Stimulated activated CD4-positive, alpha-beta T cell treated with anti-CD3 and anti-CD28 coated beads, TNF-alpha, amount 100 ng/mL, for 24 hours (primary cell): ENCODE results near the gene GNPAT.

Source experiments
- DNase-seq, 3 experiments: peaks; one replicate each; pipeline ENCODE4 v3.0.0-alpha.2; 2020; ENCODE audit warnings: low read depth in 3 of 3

The GNPAT gene

DNA sequence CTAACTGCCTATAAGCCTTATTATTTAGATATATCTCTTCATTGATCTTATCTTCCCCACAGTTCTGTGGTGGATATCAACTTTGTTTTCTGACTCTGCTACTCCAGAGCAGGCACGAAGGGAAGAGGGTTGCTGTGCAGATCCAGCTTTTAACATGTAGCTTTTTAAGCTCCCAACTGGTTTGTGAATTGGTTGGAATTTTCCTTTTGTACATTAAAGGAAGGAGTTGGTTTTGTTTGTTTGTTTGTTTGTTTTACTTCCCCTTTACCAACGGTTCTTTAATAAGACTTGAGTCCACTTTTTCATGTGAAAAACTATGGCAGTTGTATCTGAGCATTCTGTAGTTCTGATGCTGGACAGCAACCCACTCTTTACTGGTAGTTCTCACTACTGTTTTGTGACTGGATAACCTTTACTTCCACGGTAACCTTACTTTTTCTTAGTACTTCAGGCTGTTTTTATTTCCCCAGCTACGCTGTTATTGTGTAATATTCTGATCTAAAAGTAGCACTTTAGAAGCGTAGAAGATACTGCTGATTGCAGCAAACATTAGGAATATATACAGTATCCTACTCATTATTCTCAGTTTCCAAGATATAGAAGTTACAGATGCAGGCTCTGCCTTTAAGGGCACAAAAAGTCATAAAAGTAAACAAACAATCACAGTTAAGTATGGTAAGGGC, 1.6 kb downstream of the GNPAT start:
- no peak for DNase-seq

DNA sequence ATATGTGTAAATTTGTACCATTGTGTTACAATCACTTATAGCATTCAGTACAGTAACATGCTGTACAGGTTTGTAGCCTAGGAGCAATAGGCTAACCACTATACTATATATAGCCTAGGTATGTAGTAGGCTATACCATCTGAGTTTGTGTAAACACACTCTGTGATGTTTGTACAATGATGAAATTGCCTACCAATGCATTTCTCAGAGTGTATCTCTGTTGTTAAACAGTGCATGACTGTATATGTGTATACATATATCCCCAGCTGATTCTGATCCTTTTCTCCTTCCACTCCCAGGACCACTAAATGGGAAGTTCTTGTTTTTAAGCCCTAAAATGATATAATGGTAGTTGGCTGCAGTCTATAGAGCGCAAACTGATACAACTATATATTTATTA, 7.8 kb downstream of the GNPAT start:
- no peak for DNase-seq

DNA sequence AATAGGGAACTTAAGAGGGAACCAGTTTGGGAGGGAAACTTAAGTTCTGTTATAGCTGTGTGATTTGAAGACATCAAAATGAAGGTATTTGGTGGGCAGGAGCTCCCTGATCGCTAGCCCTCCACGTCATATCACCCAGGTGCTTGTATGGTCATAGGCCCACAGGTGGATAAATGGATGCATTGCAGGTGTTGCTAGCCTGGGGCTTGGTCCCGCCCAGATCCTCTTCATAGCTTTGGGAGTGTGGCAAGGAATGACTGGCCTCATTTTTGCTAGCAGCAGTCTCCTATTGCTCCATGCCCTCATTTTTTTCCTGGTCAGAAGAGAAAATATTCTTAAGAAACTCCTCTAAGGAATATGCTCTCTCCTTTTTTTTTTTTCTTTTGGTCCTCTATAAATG, 11.3 kb downstream of the GNPAT start:
- no peak for DNase-seq

DNA sequence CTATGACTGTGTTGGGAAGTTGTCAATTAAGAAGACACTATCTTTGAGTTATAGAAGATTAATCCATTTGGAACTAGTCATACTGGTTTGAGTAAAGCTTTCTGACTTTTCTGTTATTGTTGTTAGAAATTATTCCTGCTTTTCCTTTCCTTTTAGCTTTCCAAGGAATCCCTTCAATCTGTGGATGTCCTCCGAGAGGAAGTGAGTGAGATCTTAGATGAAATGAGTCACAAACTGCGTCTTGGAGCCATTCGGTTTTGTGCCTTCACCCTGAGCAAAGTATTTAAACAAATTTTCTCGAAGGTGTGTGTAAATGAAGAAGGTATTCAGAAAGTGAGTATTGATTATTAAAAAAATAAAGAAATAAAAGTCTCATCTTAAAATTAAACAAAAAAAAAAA, 19.3 kb downstream of the GNPAT start:
- DNase-seq = no peak

DNA sequence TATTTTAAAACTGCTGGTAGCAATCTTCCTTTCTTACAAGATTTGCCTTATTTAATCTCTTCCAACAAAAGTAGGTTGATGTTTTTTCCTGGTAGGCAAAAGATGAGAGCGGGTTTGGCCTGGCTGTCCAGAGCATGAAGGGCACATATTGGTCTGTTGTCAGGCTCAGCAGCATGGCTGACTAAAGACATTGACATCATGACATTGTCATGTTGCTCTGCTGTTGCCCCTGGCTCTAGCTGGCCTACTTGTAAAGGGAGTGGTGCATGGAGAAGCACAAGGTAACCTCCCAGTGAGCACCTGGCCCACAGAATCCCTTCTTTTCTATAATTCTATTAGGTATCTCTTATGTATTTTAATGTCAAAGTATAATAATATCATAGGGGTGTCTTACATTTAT, 23.6 kb downstream of the GNPAT start:
- DNase-seq = no peak

DNA sequence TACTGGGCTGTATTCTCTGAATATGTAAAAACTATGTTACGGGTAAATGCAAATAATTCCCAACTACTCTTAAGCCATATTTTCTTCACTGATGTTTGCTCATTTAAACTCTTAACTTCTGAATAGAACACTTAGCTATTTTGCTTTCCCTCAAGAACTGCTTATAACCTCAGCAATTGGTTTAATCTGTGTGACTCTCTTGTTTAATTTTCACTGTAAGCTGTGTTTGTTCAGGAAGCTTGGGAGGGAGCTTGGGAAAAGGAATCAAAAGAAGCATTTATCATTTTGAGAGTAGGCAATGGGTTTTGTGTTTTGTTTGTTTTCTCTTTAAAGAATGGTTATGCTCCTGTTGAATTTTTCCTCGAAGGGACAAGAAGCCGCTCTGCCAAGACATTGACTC, 24.4 kb downstream of the GNPAT start:
- no peak for DNase-seq

DNA sequence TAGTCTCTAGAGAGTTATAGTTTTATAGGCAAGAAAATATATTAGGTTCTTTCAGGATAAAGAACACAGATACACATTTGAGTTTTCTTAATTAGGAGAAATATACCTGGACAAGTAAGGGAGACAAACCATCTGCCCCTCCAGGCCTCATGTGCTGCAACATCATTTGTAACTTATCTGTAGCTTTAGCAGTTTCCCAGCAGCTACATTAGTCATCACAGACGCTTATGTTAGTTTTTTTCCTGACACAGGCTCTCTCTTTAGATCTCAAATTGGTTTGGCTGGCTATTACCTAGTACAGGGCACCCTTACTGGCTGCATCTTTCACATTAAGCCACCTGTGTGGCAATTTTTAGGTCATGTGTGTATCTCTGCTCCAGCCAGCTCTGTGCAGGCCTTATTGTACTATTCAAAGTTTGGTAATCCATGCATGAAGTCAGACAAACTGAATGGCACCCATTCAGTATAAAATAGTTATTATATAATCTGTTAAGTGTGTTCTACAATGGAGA, 25.9 kb downstream of the GNPAT start:
- DNase-seq = no peak

DNA sequence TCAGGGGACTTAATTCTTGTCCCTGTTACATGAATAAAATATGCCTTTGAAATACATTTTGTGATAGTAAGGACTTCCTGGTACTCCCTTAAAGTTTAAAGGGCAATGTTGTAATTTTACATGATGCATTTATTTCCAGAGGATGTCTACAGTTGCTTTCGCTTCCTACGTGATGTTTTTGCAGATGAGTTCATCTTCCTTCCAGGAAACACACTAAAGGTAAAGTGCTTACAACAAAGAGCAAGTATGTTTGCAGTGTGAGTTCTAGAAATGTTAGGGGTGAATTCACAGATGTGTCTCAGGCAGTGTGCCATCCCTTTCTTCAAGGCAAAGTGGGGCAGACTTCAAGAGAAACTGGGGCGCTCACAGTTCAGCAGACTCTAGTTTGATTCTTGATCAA, 31.2 kb downstream of the GNPAT start:
- no peak for DNase-seq

DNA sequence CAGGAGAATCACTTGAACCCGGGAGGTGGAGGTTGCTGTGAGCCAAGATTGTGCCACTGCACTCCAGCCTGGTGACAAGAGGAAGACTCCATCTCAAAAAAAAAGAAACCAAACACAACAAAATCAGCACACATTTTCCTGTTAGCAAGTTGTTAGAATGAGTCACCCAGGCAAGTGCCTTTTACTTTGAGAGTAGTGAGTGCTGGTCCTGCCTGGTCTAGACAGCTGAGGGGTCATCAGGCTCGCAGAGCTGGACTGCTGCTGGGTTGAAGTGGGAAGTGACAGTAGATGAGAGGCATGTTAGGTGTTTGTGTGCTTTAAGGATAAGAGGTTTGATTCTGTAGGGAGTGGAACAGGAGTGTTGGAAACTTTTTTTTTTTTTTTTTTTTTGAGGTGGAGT, 31.9 kb downstream of the GNPAT start:
- no peak for DNase-seq

DNA sequence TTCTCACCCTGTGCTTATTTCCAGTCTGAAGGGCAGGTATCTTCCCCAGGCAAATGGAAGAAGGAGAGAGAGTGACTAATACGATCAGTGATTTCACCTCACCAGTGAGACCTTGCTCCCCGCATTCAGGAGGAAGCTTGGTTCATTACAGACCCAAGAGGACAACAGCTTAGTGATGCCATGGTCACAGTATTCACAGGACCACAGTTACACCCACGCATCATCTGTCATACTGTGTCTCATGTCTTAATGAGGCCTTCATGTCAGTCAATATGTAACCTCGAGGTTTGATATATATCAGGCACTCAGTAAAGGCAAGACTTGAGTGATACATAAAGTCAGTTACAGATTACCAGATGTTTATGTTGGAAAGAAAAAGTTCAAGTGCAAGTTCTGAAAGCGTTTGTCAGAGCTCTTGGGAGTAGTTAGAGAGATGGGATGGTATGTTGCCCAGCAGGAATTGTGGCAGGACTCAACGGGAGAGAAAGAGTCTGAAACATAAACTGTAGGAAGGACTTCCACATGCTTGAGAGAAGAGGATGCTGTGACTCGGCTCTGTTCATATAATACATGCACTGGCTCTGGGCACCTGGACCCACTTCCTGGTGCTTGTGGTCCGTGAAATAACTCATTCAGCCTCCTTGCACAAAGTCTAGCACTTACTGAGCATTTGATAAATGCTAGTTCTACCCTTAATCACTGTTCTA, 33.3 kb downstream of the GNPAT start:
- no peak for DNase-seq

DNA sequence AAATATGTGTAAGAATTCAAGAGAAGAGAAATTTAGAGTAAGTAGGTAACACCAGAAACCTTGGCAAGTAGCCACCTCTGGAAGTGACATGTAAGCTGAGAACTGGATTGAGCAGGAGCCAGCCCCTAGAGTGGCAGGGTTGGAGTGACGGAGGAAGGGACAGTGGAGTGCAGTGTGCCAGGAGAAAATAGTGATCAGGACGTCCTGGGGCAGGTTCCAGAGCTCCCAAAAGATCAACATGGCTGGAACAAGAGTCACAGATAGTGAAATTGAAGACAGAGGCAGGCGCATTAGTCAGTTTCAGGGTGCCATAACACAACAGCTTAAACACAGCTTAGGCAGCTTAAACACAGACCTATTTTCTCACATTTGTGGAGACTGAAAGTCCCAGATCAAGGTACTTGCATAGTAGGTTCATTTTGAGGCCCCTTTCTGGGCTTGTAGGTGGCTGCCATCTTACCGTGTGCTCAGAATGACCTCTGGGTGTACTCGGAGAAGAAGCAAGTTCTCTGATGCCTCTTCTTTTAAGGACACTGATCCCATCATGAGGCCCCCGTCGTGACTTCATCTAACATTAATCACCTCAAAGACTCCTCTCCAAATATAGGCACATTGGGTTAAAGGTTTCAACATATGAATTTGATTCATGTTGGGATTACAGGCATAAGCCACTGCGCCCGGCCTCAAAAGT, 37.2 kb downstream of the GNPAT start:
- DNase-seq = no peak

DNA sequence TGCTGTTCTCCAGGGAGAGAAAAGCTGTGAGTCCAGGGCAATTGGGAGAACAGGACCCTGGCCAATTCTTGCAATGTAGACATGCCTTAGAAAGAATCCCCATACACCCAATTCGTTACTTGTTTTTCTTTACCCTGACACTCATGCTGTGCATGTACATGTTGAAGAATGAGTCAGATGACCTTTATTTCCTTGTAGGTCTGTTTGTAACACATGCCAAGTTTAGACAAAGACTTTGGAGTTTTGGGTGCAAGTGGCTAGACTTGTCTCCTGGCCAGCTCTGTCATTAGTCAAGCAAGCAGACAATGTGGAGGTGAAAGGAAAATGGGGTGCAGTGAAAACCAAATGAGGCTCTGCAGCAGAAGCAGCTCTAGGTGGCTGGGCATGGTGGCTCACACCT, 38.1 kb downstream of the GNPAT start:
- DNase-seq = no peak

DNA sequence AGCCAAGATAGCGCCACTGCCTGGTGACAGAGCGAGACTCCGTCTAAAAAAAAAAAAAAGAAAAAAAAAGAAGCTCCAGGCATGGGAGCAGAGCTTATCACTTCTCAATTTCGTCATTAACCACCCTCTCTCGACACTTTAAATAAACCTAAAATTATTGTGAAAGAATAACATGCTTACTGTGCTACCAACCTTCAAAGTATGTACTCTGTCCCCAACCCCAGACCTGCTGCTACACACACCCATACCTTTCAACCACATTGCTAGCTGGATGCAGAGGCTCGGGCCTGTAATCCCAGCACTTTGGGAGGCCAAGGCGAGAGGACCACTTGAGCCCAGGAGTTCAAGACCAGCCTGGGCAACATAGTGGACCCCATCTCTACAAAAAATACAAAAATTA, 38.7 kb downstream of the GNPAT start:
- DNase-seq = no peak

DNA sequence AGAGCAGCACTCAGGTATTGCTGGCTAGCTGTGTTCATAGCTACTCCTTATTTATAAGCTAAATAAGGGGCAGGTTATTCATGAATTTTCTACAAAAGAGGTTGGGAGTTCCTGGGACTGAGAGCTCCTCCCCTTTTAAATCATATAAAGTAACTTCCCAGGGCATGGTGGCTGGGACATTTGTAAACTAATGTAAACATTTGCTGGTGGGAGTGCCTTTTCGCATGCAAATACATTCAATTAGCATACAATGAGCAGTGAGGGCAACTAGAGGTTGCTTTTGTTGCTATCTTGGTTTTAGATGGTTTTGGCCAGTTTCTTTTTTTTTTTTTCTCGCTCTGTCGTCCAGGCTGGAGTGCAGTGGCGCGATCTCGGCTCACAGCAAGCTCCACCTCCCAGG, 43.4 kb downstream of the GNPAT start:
- no peak for DNase-seq

DNA sequence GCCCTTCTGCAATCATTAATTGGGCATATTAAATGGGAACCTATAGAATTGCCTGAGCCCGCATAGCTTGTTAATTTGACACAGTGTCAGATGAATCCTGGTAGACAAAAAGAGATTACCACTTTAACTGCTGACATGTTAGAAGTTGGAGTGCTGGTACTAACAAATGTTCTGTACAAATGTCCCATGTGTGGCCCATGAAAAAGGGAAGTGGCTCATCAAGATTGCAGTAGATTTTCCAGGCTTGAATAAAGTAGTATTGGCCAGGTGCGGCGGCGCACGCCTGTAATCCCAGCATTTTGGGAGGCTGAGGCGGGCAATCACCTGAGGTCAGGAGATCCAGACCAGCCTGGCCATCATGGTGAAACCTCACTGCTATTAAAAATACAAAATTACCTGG, 45.6 kb downstream of the GNPAT start:
- no peak for DNase-seq

DNA sequence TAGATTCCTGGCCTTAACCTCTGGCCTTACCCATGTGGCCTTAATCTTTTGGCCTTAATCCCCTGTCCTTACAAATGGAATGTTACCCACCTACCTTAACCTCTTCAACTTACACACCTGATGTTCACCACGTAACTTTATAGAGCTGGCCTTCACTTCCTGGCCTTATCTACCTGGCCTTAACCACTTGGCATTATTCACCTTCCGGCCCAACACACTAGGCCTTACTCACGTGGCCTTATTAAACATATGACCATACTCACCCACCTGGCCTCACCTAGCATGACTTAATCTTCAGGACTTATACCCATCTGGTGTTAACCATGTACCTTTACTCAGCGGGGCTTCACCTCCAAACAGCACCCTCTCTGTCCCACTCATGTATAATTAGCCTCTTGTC, 54.9 kb downstream of the GNPAT start:
- DNase-seq = no peak

DNA sequence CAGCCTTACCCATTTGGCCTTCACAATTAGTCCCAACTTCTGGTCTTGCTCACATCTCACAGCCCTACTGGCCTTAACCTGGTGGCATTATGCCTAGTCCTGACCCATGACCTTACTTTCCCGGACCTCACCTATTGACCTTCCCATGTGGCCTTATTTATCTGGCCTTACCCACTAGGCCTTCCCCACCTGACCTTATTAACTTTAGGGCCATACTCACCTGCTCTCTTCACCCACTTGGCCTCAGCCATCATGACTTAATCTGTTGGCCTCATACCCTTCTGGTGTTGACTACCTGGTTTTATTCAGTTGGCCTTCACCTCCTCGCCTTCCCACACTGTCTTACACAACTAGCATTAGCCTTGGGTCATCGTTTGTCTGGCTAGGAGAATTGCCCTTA, 61.0 kb downstream of the GNPAT start:
- DNase-seq = no peak

DNA sequence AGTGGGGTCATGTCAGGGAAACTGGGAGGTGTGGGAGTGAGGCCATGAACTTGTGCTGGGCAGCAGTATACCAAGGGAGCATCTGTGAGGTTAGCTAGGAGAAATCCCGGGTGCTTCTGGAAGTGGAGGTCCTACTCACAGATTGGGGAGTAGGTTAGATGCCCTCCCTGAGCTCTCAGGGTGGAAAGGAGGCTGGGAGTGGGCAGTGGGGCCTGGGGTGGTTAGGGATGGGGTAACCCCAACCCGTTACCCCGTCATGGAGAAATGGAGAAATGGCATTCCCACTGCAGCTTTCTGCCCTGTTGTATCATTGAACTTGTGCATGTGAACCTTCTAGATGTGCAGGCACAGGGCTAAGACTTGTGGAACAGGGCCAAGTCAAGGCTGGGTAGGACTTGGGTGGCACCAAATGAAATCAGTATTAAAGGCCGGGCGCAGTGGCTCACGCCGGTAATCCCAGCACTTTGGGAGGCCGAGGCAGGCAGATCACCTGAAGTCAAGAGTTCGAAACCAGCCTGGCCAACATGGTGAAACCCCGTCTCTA, 69.5 kb downstream of the GNPAT start:
- DNase-seq = no peak

DNA sequence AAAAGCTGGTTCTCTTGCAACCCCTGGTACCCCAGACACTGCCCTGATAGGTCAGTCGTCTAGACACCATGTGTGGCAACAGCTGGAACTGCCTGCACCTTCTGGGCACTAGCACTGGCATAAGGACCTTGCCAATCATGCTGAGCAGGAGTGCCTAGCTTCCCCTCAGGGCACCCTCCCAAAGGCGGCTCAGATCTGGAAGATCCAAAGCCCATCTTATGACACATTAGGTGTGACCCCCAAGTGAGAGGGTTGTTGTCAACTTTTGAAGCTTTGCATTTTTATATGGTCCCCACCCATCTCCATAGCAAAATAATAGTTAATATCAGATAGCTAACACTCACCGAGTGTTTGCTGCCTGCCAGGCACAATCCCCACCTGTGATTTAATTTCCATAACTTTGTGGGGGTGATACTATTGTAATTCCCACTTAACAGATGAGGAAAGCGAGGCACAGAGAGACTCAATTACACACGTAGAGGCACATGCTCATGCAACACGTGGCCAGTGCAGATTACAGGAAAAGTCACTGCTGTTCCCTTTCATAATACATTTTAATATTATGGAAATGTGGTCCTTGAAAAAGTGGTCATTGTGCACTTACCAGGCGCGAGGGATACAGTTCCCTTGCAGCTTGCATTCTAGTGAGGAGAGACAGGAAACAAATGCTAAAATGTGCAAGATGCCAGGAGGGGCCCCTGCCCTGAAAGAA, 70.9 kb downstream of the GNPAT start:
- no peak for DNase-seq

DNA sequence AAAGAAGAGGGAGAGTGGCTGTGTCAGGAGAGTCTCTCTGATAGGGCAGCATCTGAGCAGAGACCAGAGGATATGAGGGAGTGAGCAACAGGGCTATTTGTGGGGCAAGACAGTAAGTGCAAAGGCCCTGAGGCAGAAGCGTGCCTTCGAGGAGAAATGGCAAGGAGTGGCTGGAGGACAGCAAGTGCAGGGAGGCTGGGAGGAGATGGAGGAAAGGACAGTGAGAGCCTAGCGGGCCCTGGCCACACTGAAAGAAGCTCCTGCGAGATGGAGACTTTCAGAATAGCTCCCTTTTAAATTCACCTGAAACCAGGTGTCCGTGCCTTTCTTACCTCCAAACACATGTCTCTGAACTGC, 71.4 kb downstream of the GNPAT start:
- no peak for DNase-seq

DNA sequence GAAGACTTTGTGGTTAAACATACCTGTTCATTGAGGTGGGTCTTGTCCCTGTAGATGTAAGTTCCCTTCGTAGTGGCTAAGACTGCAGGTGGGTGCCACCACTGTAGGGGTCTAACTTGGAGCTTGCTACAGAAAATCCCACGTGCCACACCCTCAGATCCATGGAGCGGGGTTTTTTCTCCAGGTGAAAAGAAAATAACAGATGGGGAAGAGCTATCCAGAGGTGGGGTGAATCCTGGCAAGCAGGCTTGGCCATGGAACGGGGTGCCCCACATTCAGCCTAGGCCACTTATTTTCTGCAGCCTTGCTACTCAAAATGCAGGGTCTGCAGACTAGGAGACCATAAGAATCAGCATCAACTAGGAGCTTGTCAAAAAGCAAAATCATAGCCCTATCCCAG, 72.6 kb downstream of the GNPAT start:
- no peak for DNase-seq

DNA sequence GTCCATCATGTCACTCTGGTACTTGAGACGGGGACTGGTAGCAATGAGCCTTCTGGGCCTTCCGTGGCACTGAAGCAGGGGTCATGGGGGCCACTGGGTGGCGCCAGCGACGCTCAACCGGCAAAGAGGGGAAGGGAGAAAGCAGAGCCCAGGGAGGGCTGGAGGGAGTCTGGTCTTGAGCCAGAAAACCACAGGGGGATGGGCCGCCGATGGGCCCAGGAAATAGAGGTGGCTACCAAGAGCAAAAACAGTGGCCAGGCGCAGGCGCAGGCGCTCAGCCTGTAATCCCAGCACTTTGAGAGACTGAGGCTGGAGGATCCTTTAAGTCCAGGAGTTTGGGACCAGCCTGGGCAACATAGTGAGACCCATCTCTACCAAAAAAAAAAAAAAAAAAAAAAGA, 74.9 kb downstream of the GNPAT start:
- peak in 1 of 3 experiments; percentile 37 for DNase-seq
